GM18526 (cell line): Measurements from ENCODE around the gene CFAP65.

ENCODE experiments used
- POLR2A ChIP-seq: IDR thresholded peaks from 3 replicates; pipeline ENCODE4 v1.6.1; 2011; ENCODE audit not compliant: insufficient read length; ENCODE audit errors: extremely low read depth

Gene CFAP65

DNA sequence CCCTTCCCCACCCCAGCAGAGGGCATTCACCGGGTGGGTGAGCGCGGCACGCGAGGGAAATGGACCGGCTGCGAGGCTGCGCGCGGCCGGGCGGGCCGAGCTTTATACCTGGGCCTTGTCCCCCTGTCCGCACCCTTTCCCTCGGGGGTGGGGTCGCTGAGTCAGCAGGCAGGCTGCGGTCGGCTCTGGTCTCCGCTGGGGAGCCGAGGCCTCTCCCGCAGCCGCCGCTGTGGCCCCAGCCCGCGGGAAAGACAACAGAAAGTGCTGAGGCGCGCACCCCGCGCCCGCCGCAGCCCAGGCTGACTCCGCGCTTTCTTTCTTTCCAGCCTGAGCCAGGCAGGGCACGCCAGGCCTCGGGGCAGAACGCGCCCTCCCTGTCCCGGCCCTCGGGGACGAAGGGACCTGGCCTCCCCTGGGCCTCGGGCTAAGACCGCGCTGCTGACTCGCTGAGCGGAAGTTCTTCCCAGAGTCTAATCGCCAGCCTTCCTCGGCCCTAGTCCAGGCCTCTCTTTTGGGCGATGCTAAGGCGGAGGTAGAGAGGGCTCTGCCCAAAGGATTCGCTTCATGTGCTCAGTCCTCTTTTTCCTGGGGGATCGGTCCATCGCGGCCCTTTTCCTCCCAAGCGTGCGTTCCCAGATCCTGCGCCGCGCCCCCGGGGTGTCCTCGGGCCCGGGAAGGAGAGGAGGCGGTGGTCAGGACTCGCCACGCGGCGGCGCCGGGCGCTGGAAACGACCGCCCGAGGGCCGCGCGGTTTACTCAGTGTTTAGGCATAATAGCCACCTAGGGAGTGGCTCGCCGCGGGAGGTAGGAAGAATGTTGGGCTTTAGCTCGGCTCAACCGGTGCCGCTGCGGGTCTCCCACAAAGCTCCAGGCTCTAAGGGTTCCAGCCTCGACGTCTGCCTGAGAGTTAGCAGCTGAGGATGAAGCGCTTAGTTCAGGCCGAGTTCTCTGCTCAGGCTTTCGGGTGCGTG is 47.7 kb downstream of the CFAP65 start, which contains the start of gene CRYBA2:
TSS of gene CRYBA2 (minus strand) at position 78 of the 971 bp plus-strand sequence. CDS start 246 bp downstream, outside the sequence.
- no peak for TF ChIP-seq POLR2A

DNA sequence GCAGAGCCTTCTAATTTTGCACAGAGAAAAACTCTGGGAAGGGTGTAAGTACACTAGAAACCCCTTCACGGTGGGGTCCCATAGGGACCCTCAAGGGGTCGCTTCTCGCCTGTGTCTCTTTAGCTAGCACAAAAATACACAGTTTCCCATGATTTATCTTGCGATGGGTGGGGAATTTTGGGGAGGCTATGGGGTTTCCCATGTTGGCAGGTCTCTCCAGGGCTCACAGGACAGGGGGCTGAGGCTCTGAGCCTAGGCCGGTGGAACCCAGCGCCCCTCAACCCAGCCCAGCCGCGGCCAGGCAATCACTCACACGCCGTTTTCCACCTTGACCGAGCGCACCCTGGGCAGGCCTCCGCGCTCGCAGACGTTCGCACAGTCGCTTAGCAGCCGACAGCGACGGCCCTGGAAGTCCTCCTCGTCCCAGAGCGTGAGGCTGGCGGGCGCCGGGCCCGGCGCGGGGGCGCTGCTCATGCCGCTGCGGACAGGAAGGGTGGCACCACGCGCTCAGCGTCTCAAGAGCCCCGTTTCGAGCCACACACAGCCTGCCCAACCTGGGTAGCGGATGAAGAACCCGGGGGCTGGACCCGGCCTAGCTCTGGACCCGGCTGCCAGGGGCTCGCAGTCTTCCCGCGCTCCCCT is 48.5 kb downstream of the CFAP65 start:
- TF ChIP-seq POLR2A = no peak

DNA sequence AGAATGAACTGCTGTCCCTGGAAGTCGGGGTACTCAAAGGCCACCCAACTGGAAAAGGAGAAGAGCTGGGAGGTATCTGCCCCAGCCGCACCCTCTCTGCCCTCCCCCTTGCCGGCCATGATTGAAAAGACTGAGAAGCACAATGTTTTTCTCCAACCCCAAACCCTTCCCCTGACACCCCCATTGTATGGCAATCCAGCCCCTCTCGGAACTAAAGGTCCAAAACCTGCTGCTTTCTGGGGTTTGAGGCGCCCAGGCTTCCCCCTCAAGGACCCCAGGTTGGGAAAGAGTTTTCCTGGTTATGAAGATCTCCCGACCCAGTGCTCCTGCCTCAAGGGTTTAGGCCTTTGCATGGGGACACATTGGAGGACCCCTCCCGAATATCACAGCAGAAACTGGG is 49.1 kb downstream of the CFAP65 start:
- TF ChIP-seq POLR2A = no peak

DNA sequence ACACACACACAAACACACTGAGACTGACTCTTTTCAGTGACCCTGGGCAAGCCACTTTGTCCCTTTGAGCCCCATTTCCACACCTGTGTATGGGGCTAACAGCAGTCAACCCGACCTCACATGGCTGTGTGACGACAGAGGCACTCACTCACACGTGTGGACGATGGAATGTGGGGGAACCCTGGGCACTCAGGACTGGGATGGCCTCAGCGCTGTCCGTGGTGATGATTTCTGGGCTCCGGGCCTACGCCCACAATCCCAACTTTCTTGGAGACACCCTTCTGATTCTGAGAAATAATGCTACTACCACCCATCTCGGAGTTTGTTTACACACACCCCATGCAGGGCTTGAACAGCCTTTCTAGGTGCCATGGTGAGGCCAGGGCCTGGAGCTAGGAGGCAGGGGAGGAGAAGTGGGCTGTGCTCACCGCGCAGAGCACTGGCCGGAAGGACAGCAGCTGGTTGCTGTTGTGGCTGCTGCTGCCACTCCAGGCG is 49.6 kb downstream of the CFAP65 start:
- no peak for TF ChIP-seq POLR2A

DNA sequence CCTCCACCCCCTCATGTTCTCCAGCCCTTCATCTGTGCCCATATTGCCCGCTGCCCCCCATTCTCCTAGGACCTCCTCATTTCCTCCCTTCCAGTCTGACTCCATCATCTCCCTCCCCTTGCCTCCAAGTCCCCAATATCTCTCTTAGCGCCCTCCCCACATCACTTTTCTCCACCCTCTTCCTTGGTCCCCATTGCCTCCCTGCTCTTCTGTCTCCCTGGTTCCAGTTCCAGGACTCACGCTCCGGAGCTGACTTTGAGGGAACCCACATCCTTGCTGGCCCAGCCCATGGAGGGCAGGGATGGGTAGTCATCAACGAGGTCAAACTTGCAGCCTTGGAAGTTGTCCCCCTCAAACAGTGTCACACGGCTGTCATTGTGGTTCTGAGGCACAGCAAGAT is 50.7 kb downstream of the CFAP65 start:
- no peak for TF ChIP-seq POLR2A

DNA sequence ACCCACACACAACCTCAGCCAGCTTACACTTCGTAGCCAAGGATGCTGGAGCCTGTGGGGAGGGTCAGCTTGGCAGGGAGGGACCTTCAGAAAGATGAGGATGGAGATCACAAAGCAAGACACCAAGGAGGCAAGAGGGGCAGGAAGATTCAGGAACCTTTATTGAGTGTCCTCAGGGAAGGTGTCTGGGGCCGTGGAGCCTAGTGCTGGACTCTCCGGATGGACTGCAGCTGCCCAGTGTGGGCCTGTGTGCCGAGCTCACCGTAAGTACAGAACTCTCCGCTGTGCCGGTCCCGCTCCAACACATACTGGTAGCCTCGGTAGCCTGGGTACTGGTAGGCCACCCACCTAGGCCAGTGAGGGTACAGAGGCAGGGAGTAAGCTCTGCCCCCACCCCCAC is 51.3 kb downstream of the CFAP65 start:
- no peak for TF ChIP-seq POLR2A

DNA sequence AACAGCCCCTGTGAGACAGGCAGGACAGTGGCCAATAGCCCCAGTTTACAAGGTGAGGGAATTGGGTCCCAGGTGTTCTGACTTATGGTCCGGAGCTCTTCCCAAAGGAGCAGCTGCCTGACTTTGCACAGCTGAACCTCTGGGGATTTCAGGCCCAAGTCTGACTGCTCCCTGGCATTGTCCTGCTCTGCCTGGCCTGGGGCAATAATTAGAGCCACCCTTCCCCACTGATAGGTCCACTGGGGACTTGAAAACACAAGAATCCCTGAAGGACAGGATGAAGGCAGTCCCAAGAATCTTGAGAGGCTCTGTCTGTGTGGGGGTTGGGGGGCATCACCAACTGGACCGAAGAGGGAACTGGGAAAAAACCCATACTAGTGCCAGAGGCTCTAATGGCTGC is 52.7 kb downstream of the CFAP65 start:
- no peak for TF ChIP-seq POLR2A

DNA sequence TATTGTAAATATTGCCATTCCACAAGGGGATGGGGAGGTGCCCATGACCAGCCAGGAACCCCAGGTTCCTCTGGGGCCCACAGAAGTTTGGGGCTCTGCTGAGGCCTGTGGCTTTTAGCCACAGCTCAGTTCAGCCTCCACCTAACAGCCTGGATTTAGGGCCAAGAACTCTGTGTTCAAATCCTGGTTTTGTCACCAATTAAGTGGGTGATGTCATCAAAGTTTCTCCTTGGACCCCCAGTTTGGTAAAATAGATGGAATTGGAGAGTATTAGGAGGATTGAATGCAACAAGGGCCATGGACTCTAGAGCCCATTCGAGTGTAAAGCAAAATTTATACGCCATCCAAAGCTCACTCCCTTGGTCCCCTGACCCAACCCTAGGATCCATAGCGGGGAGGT is 53.2 kb downstream of the CFAP65 start:
- TF ChIP-seq POLR2A = no peak

DNA sequence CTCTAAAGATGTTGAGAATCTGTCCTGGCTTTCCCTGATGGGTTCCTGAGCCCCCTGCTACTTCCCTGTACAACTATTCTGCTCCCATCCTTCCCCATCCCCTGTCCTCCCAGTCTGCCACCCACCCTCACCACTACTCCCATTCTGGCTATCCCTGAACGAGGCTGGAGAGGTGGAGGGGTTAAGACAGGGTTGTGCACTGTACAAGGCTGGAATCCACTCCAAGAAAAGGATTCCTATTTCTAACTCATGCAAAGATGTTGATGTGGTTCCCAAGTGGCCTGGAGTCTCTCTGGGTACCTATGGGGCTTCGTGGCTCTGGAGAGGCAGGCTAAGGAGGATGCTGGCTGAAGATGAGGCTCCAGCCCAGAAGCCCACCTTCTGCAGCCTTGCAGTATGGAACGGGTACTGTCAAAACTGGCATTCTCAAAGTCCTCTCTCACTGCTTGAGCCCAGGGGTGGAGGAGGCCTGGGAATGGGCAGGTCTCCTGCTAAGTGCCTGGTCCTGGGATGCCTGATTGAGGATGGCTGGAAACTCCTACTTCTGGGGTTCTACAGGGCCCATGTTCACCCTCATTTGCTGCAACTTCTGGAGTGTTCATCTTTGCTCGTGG is 55.1 kb downstream of the CFAP65 start:
- TF ChIP-seq POLR2A = no peak

DNA sequence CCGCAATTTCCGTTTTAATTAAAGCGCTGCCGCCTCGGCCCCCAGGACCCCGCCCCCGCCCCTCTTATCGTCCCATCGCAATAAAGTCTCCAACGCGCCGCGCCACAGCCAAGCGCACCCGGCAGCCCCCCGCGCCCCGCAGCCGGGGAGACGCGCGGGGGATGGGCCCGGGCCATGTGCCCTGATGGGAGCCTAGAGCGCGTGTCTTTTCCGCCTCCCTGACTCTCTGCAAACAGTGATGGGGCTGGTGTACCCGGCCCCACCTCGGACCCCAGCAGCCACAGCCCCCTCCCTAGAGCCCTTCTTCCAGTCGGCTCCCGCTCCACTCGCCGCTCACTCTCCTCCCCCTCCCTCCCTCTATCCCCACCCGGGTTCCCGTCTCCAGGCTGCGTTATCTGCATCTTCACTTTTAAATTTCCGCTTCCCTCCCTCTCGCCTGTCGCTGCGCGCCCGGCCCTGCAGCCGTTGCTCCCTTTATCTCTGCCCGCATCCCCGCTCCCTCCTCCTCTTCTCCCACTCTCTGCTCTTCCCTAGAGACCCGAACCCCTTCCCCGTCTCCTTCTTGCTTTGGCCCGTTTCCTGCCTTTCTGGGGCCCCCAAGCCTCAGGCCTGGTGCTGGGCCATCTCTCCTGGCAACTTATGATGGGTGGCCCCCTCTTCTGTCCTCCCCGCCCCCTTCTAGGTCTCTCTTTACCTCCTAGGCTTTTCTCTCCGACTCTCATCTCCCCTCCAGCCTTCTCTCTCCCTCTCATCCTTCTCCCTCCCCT is 55.8 kb downstream of the CFAP65 start:
- TF ChIP-seq POLR2A = no peak

DNA sequence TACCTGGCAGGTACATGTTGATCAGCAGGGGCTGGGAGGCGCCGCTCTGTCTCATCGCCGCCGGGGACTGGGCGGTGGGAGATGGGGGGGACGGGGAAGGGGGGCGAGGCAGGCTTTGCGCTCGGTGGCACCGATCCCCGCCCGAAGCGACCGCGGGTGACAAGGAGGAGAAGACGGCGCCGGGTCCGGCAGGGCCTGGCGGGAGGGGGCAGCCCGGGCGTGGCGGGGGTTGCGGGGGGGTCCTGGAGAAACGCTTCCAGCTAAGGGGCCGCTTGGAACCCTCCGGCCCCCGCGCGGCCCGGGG is 56.3 kb downstream of the CFAP65 start, which contains the start of gene FEV:
TSS of gene FEV (minus strand) at position 164 of the 304 bp plus-strand sequence. CDS start at position 55, 109 bp downstream.
- no peak for TF ChIP-seq POLR2A

DNA sequence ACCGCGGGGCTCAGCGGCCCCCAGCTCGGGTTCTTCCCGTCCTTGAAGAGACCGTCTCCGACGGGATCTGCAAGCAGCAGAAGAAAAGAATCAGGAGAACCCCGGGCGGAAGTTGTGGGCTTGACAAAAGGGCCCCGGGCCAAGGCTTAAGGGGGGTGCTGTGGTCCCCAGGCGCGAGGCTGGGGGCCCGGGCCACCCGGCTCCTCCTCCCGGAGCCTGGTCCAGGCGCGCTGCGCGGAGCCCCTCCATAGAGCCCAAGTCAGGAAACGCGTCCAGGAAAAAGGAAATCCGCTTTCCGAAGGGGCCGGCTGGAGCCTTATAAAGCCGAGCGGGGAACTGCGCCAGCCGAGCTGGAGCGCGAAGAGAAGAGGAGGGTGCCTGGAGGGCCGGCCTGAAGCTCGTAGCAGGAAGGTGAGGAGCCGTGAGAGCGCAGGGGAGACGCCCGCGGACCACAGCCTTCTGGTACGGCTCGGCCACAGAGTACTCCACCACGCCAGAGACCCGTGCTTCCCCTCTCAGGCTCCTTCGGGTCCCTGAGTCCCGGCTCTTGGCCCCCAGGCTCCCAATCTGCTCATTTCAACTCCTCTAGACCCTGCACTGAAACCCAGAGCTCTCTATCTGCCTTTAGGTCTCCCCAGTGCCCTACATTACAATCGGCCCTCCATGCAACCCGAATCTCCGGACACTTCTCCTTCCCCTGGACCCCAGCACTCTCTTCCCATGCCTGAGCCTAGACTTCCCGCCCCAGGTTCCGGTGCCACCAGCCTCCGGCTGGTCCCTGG is 56.9 kb downstream of the CFAP65 start:
- no peak for TF ChIP-seq POLR2A

DNA sequence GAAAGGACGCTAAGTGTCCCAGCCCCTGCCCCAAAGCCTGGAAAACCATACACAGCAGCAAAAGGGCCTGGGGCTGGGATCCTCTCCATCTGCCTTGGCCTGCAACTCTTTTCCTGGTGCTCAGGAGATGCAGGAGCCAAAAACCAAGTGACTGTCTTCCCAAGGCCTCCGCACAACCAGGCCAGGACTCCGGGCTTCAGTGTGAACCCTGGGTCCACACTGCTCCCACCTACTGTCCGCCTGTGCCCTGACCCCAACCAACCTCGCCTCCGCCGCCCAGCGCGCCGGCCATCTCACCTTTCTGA is 57.4 kb downstream of the CFAP65 start:
- TF ChIP-seq POLR2A = no peak

DNA sequence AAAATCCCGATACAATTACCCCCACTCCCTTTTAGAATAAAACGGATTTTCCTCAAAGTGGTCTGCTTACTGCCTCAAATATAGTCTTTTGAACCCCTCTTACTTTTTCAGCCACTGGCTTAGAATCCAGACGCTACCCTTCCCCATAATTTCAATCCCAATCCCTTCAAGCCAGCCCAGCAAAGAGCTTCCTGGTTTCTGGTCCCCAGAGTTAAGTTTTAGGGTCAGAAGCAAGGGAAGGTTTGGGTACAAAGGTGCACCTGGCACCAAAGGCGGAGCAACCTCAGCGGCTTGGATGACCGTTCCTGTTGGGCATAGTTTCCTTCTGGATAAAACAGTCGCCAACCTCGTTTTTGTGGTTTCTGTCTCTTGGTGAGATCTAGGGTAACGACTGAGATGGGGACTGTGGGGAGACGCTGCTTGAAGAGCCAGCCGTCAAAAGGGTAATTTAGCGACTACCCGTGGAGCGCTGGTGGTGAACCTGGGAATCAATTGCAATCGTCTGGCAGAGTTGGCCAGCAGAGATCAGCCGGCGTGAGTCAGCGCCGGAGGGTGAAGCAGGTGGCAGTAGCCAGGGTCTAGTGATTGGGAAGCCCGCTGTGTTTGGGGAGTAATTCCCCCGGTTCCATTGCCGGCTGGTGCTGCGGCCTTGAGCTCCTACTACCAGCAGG is 57.9 kb downstream of the CFAP65 start:
- no peak for TF ChIP-seq POLR2A

DNA sequence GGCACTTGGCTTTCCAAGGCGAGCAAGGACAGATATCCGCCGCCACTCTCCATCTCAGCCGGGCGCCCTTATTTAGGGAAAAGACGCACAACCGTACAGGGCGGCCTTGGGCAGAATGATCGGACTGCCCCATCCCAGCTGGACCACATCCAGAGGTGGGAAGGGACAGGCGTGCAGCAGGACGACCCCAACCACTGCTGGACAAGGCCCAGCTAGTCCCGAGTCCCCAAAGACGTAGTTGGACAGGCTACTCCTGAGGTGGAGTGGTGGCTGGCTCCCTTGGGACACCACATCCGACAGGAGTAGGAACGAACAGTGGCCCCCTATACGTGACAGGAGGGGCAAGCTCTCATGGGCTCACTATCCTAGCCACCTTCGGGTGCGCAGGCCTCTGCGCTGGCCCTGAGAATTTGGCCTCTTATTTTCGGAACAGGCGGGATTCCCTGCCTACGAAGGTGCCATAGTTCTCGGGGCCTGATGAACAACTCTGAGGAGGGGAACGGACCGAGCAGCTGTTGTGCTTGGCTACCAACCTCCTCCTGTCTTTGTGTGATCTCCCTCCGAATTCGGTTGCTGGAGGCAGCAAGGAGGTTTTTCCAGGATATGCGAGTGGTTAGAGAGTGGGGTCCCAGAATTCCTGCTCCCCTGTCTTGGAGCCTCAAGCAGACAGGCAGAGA is 58.6 kb downstream of the CFAP65 start:
- TF ChIP-seq POLR2A = no peak
